HepG2 (cell line): Measurements from ENCODE around the gene WDR81. TPM values are rescaled to one million over a fixed set of nuclear protein-coding genes. Genes with fewer than 3 reads are reported as not detected.

Experiments
- AHR ChIP-seq: IDR thresholded peaks from 2 replicates; pipeline ENCODE4 v1.6.1; 2018; ENCODE audit warnings: missing genetic modification reagents, missing compliant biosample characterization
- FOXJ3 ChIP-seq: sonication (generic); formaldehyde crosslinking; IDR thresholded peaks from 2 replicates; pipeline ENCODE4 v1.4.0; 2020; ENCODE audit warnings: missing genetic modification reagents, mild to moderate bottlenecking, borderline replicate concordance
- HMGXB4 ChIP-seq, 2 experiments: sonication (generic) in 1 of 2; formaldehyde crosslinking in 1 of 2; IDR thresholded peaks; 2 replicates each; pipeline versions ENCODE4 v1.4.0 to v1.6.1; 2018 to 2020; ENCODE audit warnings: missing genetic modification reagents in 2 of 2, borderline replicate concordance in 1 of 2, low read depth in 1 of 2, mild to moderate bottlenecking in 1 of 2, missing biosample characterization in 1 of 2
- HNF4A ChIP-seq: sonication (generic); formaldehyde crosslinking; IDR thresholded peaks from 2 replicates; pipeline ENCODE4 v1.4.0; 2020; ENCODE audit warnings: missing genetic modification reagents
- MAF1 ChIP-seq: sonication (generic); formaldehyde crosslinking; IDR thresholded peaks from 2 replicates; pipeline ENCODE4 v1.5.0; 2020; ENCODE audit warnings: missing genetic modification reagents, borderline replicate concordance
- MIER3 ChIP-seq: IDR thresholded peaks from 2 replicates; pipeline ENCODE4 v1.6.1; 2016; ENCODE audit warnings: missing compliant biosample characterization, borderline replicate concordance
- MLXIP ChIP-seq: sonication (generic); formaldehyde crosslinking; IDR thresholded peaks from 2 replicates; pipeline ENCODE4 v1.9.0; 2021; ENCODE audit warnings: missing genetic modification reagents, borderline replicate concordance
- MZF1 ChIP-seq: sonication (generic); formaldehyde crosslinking; IDR thresholded peaks from 2 replicates; pipeline ENCODE4 v1.8.1; 2023; ENCODE audit warnings: mild to moderate bottlenecking, missing genetic modification reagents, borderline replicate concordance
- REXO4 ChIP-seq: sonication (generic); formaldehyde crosslinking; IDR thresholded peaks from 2 replicates; pipeline ENCODE4 v1.8.0; 2022; ENCODE audit warnings: missing genetic modification reagents, mild to moderate bottlenecking, borderline replicate concordance
- SMAD1 ChIP-seq: sonication (generic); formaldehyde crosslinking; IDR thresholded peaks from 2 replicates; pipeline ENCODE4 v1.4.0; 2020; ENCODE audit warnings: missing genetic modification reagents, low read depth, mild to moderate bottlenecking, borderline replicate concordance
- SP2 ChIP-seq: sonication (generic); formaldehyde crosslinking; IDR thresholded peaks from 2 replicates; pipeline ENCODE4 v1.5.1; 2020; ENCODE audit warnings: mild to moderate bottlenecking, missing genetic modification reagents
- TOPORS ChIP-seq: sonication (generic); formaldehyde crosslinking; IDR thresholded peaks from 2 replicates; pipeline ENCODE4 v1.8.0; 2023; ENCODE audit warnings: mild to moderate bottlenecking, missing genetic modification reagents
- ZNF224 ChIP-seq: sonication (generic); formaldehyde crosslinking; IDR thresholded peaks from 2 replicates; pipeline ENCODE4 v1.5.0; 2020; ENCODE audit warnings: mild to moderate bottlenecking, missing genetic modification reagents
- ZNF350 ChIP-seq: sonication (generic); formaldehyde crosslinking; IDR thresholded peaks from 2 replicates; pipeline ENCODE4 v1.4.0; 2020; ENCODE audit warnings: mild to moderate bottlenecking, low read depth, missing genetic modification reagents, borderline replicate concordance
- ZNF367 ChIP-seq: sonication (generic); formaldehyde crosslinking; IDR thresholded peaks from 2 replicates; pipeline ENCODE4 v1.4.0; 2020; ENCODE audit warnings: missing genetic modification reagents, borderline replicate concordance
- ZNF724P ChIP-seq: sonication (generic); formaldehyde crosslinking; IDR thresholded peaks from 2 replicates; pipeline ENCODE4 v1.8.0; 2022; ENCODE audit warnings: missing genetic modification reagents, borderline replicate concordance
- polyA plus RNA-seq, 8 experiments: library from polyadenylated mRNA; depleted of rRNA in 3 of 8; stranded (reverse) in 7 of 8; unstranded in 1 of 8; fragments of >200 nt; fragmentation: Illumina TruSeq in 4 of 8; extraction: Trizol in 4 of 8; gene quantifications; 2 replicates each; pipeline versions ENCODE4 v1.2.1 to v1.2.3, GENCODE V29; 2011 to 2016; ENCODE audit warnings: low read depth in 4 of 8, missing spikeins in 1 of 8, mixed read lengths in 1 of 8; ENCODE audit not compliant: insufficient read depth in 1 of 8
- total RNA-seq, 5 experiments: library from RNA; depleted of rRNA; stranded (reverse); fragments of >200 nt; fragmentation: Illumina TruSeq; extraction: Trizol; gene quantifications; 2 replicates each; pipeline ENCODE4 v1.2.3, GENCODE V29; 2016; ENCODE audit warnings: low read depth in 1 of 5
- TF ChIP-seq, protein P1 (sequence below): sonication (generic); formaldehyde crosslinking; IDR thresholded peaks from 2 replicates; pipeline ENCODE4 v1.4.0; 2020; ENCODE audit warnings: missing genetic modification reagents, mild to moderate bottlenecking, borderline replicate concordance
- TF ChIP-seq, protein P2 (sequence below): sonication (generic); formaldehyde crosslinking; IDR thresholded peaks from 2 replicates; pipeline ENCODE4 v1.4.0; 2020; ENCODE audit warnings: missing genetic modification reagents
- TF ChIP-seq, protein P3 (sequence below): sonication (generic); formaldehyde crosslinking; IDR thresholded peaks from 2 replicates; pipeline ENCODE4 v1.4.0; 2020; ENCODE audit warnings: low read depth, mild to moderate bottlenecking, missing genetic modification reagents

WDR81 gene
- total and polyA plus RNA-seq, 2 of the 13 experiments (the other 11 are each of a cell fraction or from before 2014, with no cell fraction given) = 9.1 to 16.7 TPM

GRCh38 chr17:1735834-1736347 is 11.4 kb downstream of the WDR81 start (continued):
- TF ChIP-seq, protein P1, sequence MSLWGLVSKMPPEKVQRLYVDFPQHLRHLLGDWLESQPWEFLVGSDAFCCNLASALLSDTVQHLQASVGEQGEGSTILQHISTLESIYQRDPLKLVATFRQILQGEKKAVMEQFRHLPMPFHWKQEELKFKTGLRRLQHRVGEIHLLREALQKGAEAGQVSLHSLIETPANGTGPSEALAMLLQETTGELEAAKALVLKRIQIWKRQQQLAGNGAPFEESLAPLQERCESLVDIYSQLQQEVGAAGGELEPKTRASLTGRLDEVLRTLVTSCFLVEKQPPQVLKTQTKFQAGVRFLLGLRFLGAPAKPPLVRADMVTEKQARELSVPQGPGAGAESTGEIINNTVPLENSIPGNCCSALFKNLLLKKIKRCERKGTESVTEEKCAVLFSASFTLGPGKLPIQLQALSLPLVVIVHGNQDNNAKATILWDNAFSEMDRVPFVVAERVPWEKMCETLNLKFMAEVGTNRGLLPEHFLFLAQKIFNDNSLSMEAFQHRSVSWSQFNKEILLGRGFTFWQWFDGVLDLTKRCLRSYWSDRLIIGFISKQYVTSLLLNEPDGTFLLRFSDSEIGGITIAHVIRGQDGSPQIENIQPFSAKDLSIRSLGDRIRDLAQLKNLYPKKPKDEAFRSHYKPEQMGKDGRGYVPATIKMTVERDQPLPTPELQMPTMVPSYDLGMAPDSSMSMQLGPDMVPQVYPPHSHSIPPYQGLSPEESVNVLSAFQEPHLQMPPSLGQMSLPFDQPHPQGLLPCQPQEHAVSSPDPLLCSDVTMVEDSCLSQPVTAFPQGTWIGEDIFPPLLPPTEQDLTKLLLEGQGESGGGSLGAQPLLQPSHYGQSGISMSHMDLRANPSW (CRISPR knock-in tag) = no peak
- TF ChIP-seq MZF1 (CRISPR knock-in tag) (no peak), MAF1 (no peak), ZNF224 (CRISPR knock-in tag) (no peak), TOPORS (peak; percentile 19; the same call in 1 of the 2 replicates), HNF4A (CRISPR knock-in tag) (peak; percentile 48), ZNF724P (CRISPR knock-in tag) (0 out of 2 replicates have a peak, but pooled peaks have one; percentile 17), ZNF367 (no peak), MLXIP (CRISPR knock-in tag) (no peak), REXO4 (CRISPR knock-in tag) (no peak), MIER3 (no peak), AHR (no peak), SMAD1 (CRISPR knock-in tag) (no peak), SP2 (CRISPR knock-in tag) (no peak), HMGXB4 (CRISPR knock-in tag; IDR thresholded peaks at IDR 0.05; ENCODE audit: borderline replicate concordance in 1 of 2, low read depth in 1 of 2) (peak in 1 of 2 experiments; percentile 56; a peak in 1 of 4 replicates), ZNF350 (CRISPR knock-in tag) (no peak), FOXJ3 (CRISPR knock-in tag) (no peak)
- TF ChIP-seq, protein P2, sequence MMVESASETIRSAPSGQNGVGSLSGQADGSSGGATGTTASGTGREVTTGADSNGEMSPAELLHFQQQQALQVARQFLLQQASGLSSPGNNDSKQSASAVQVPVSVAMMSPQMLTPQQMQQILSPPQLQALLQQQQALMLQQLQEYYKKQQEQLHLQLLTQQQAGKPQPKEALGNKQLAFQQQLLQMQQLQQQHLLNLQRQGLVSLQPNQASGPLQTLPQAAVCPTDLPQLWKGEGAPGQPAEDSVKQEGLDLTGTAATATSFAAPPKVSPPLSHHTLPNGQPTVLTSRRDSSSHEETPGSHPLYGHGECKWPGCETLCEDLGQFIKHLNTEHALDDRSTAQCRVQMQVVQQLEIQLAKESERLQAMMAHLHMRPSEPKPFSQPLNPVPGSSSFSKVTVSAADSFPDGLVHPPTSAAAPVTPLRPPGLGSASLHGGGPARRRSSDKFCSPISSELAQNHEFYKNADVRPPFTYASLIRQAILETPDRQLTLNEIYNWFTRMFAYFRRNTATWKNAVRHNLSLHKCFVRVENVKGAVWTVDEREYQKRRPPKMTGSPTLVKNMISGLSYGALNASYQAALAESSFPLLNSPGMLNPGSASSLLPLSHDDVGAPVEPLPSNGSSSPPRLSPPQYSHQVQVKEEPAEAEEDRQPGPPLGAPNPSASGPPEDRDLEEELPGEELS (CRISPR knock-in tag) = no peak
- TF ChIP-seq, protein P3, sequence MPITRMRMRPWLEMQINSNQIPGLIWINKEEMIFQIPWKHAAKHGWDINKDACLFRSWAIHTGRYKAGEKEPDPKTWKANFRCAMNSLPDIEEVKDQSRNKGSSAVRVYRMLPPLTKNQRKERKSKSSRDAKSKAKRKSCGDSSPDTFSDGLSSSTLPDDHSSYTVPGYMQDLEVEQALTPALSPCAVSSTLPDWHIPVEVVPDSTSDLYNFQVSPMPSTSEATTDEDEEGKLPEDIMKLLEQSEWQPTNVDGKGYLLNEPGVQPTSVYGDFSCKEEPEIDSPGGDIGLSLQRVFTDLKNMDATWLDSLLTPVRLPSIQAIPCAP (CRISPR knock-in tag) = 0 out of 2 replicates have a peak, but pooled peaks have one; percentile 31
